Natural killer cell (primary cell): ENCODE measurements around the gene COQ9. TPM values are rescaled to one million over a fixed set of nuclear protein-coding genes. Genes with fewer than 3 reads are reported as not detected.

Experiments used
- ATAC-seq, 3 donors: fragments of 150-1000 bp in 2 of 3; fragments of 200-7000 bp in 1 of 3; cut with Tn5 transposase; 1 replicate in 1 of 3; 2 replicates in 2 of 3; pipeline ENCODE4 v1.10.0; 2021; ENCODE audit warnings: mild to moderate bottlenecking in 2 of 3, moderate library complexity in 2 of 3
- DNase-seq, 2 donors: peaks; one replicate each; pipeline versions ENCODE4 v3.0.0 to v3.0.0-alpha.2; 2013 to 2021; ENCODE audit warnings: mixed read lengths in 1 of 2
- H3K27ac ChIP-seq: one replicate; pipeline ENCODE4 v1.5.1; 2013; ENCODE audit warnings: mild to moderate bottlenecking, low read length
- H3K27me3 ChIP-seq: one replicate; pipeline ENCODE4 v1.6.1; 2013; ENCODE audit warnings: low read length; ENCODE audit not compliant: control insufficient read depth, insufficient read depth
- H3K36me3 ChIP-seq: one replicate; pipeline ENCODE4 v1.6.1; 2013; ENCODE audit warnings: low read length; ENCODE audit not compliant: control insufficient read depth, insufficient read depth
- H3K4me1 ChIP-seq: one replicate; pipeline ENCODE4 v1.6.1; 2013; ENCODE audit warnings: low read length; ENCODE audit not compliant: control insufficient read depth, insufficient read depth
- H3K4me3 ChIP-seq: one replicate; pipeline ENCODE4 v1.5.1; 2013; ENCODE audit warnings: low read length
- H3K9me3 ChIP-seq: one replicate; pipeline ENCODE4 v1.6.1; 2013; ENCODE audit warnings: low read length; ENCODE audit not compliant: control insufficient read depth, insufficient read depth
- H3K27ac Mint-ChIP-seq, 2 donors: one replicate each; pipeline ENCODE4 v1.8.0; 2022; ENCODE audit warnings: mild to moderate bottlenecking in 2 of 2, mixed read lengths in 2 of 2, moderate library complexity in 1 of 2
- H3K27me3 Mint-ChIP-seq, 2 donors: one replicate each; pipeline ENCODE4 v1.8.0; 2022; ENCODE audit warnings: low read depth in 2 of 2, mixed read lengths in 2 of 2
- H3K36me3 Mint-ChIP-seq: one replicate; pipeline ENCODE4 v1.8.0; 2022; ENCODE audit warnings: mixed read lengths
- H3K4me1 Mint-ChIP-seq, 2 donors: one replicate each; pipeline ENCODE4 v1.8.0; 2022; ENCODE audit warnings: mixed read lengths in 2 of 2
- H3K4me3 Mint-ChIP-seq: one replicate; pipeline ENCODE4 v1.8.0; 2022; ENCODE audit warnings: mild to moderate bottlenecking, moderate library complexity, mixed read lengths
- H3K9me3 Mint-ChIP-seq, 2 donors: one replicate each; pipeline ENCODE4 v1.8.0; 2022; ENCODE audit warnings: mixed read lengths in 2 of 2
- WGBS: methylation state at CpG from one replicate; pipeline ENCODE4 v1.1.7; 2013; ENCODE audit warnings: missing lambda C conversion rate; ENCODE audit not compliant: insufficient coverage; 5-methylcytosine and 5-hydroxymethylcytosine counted together
- intact Hi-C: fragments of 100-400 bp; cut with micrococcal nuclease; formaldehyde crosslinking; loops from one replicate; pipeline ENCODE4 v1.14.2; 2022
- total RNA-seq, 4 donors: library from RNA; stranded (reverse); fragments of 120-200 nt in 1 of 4; gene quantifications; one replicate each; pipeline versions ENCODE4 v1.2.3 to v1.2.4, GENCODE V29; 2013 to 2022
- TF ChIP-seq, protein P1 (sequence below): fragments of 200-600 bp; IDR thresholded peaks from one replicate; pipeline ENCODE4 v1.8.0; 2022; ENCODE audit warnings: antibody characterized with exemption

COQ9 gene
- total RNA-seq, 3 donors from 2014 or later (not counting 1 experiment from before 2014, with no cell fraction given) = 16.9 to 30.2 (median 18.3) TPM

DNA sequence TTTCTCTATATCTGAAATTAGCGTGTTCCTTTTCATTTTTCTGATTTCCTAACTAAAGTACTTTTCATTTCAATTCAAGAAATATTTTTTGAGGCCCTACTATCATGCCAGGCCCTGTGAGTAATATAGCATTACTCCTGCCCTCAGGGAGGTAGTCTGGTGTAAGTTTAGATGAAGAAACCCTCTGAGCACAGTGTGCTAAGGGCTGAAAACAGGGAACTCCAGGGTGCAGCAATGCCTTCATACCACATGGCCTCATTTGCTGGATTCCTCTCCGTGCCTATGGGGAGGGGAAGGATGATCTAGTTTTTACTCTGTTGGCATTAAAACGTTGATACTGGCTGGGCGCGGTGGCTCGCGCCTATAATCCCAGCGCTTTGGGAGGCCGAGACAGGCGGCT, 4.7 kb downstream of the COQ9 start:
- Histone ChIP-seq H3K36me3 (peaks cover 48% of the 10 kb centered on the region), H3K27ac (no peak overlapping the region), H3K4me1 (peaks cover 11% of the 10 kb centered on the region), H3K4me3 (no peak overlapping the region), H3K9me3 (no peaks in the 10 kb centered on the region), H3K27me3 (no peaks in the 10 kb centered on the region)
- TF ChIP-seq, protein P1, sequence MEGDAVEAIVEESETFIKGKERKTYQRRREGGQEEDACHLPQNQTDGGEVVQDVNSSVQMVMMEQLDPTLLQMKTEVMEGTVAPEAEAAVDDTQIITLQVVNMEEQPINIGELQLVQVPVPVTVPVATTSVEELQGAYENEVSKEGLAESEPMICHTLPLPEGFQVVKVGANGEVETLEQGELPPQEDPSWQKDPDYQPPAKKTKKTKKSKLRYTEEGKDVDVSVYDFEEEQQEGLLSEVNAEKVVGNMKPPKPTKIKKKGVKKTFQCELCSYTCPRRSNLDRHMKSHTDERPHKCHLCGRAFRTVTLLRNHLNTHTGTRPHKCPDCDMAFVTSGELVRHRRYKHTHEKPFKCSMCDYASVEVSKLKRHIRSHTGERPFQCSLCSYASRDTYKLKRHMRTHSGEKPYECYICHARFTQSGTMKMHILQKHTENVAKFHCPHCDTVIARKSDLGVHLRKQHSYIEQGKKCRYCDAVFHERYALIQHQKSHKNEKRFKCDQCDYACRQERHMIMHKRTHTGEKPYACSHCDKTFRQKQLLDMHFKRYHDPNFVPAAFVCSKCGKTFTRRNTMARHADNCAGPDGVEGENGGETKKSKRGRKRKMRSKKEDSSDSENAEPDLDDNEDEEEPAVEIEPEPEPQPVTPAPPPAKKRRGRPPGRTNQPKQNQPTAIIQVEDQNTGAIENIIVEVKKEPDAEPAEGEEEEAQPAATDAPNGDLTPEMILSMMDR = no peak
- DNase-seq (no peak), ATAC-seq (no peak)
- no peaks in the 10 kb centered on the region for H3K9me3 Mint-ChIP-seq
- intact Hi-C loops = no loop called here
- H3K27me3 Mint-ChIP-seq = no peaks in the 10 kb centered on the region
- H3K36me3 Mint-ChIP-seq = peaks cover 7% of the 10 kb centered on the region
- H3K4me3 Mint-ChIP-seq = no peak overlapping the region
- WGBS = 98% methylated on average over 10 of the region's 10 CpGs
- H3K27ac Mint-ChIP-seq = no peak overlapping the region
- peaks cover 0 to 4% of the 10 kb centered on the region in 2 donors for H3K4me1 Mint-ChIP-seq

GRCh38 chr16:57462209-57462977, 15.1 kb downstream of the COQ9 start, which contains the start of gene POLR2C:
TSS of gene POLR2C (plus strand) at chr16:57462679. CDS start at chr16:57462725, 46 bp downstream.
- H3K4me1 ChIP-seq = peaks cover 12% of the 10 kb centered on the region
- Mint-ChIP-seq H3K9me3 (no peaks in the 10 kb centered on the region), H3K27me3 (no peaks in the 10 kb centered on the region), H3K4me1 (peaks cover 32 to 33% of the 10 kb centered on the region in 2 donors), H3K36me3 (peaks cover 8% of the 10 kb centered on the region), H3K27ac (peak within 1 kb of the TSS; percentile 90 to 94), H3K4me3 (peak within 1 kb of the TSS; percentile 100)
- H3K36me3 ChIP-seq = peaks cover 49% of the 10 kb centered on the region
- peak within 1 kb of the TSS; percentile 58 for H3K27ac ChIP-seq
- H3K9me3 ChIP-seq = no peaks in the 10 kb centered on the region
- 4% methylated on average over 46 of the region's 47 CpGs for WGBS
- H3K27me3 ChIP-seq = no peaks in the 10 kb centered on the region
- DNase-seq (peak; percentile 94 to 96), ATAC-seq (peak; percentile 97 to 98 (median 98))
- H3K4me3 ChIP-seq = peak within 1 kb of the TSS; percentile 51
- TF ChIP-seq, protein P1 = peak; percentile 94
- intact Hi-C loops = loop anchor here (1.0 kb wide), 1 partner anchor 15 kb away; the partner anchor contains the start of genes CIAPIN1 and COQ9

GRCh38 chr16:57462978-57463362, 15.7 kb downstream of the COQ9 start:
- DNase-seq (no peak), ATAC-seq (peak in 1 of 3 donors; percentile 4)
- 2% methylated on average over 16 of the region's 16 CpGs for WGBS
- Histone ChIP-seq H3K4me3 (peak overlapping the region; percentile 51), H3K4me1 (peaks cover 12% of the 10 kb centered on the region), H3K27me3 (no peaks in the 10 kb centered on the region), H3K36me3 (peaks cover 48% of the 10 kb centered on the region), H3K27ac (no peak overlapping the region), H3K9me3 (no peaks in the 10 kb centered on the region)
- Mint-ChIP-seq H3K9me3 (no peaks in the 10 kb centered on the region), H3K4me3 (peak overlapping the region; percentile 100), H3K27ac (peak overlapping the region; percentile 90 to 94), H3K36me3 (peaks cover 14% of the 10 kb centered on the region), H3K27me3 (no peaks in the 10 kb centered on the region), H3K4me1 (peaks cover 32 to 33% of the 10 kb centered on the region in 2 donors)
- intact Hi-C loops = loop anchor here (1.0 kb wide), 1 partner anchor 16 kb away; the partner anchor contains the start of genes CIAPIN1 and COQ9
- TF ChIP-seq, protein P1 = no peak
